GM12878 (cell line): ENCODE measurements around the gene B3GALT6. TPM values are rescaled to one million over a fixed set of nuclear protein-coding genes. Genes with fewer than 3 reads are reported as not detected.

Experiments used
- ATF7 ChIP-seq: fragments of 450-650 bp; IDR thresholded peaks from 2 replicates; pipeline ENCODE4 v1.6.1; 2016; ENCODE audit warnings: low read depth, mild to moderate bottlenecking
- BHLHE40 ChIP-seq, 2 experiments: fragments of 450-650 bp in 1 of 2; IDR thresholded peaks; 2 replicates each; pipeline ENCODE4 v1.6.1; 2011 to 2017; ENCODE audit warnings: low read depth in 2 of 2, borderline replicate concordance in 1 of 2, improper control_type of control experiment in 1 of 2, low read length in 1 of 2, mild to moderate bottlenecking in 1 of 2
- E2F8 ChIP-seq: fragments of 450-650 bp; IDR thresholded peaks from 2 replicates; pipeline ENCODE4 v1.6.1; 2018; ENCODE audit warnings: mild to moderate bottlenecking, low read depth, moderate library complexity; ENCODE audit not compliant: partially characterized antibody
- EZH2 ChIP-seq: IDR thresholded peaks from 2 replicates; pipeline ENCODE4 v1.6.1; 2012; ENCODE audit warnings: low read depth, mild to moderate bottlenecking, control low read depth, inconsistent platforms, low read length, borderline replicate concordance; ENCODE audit not compliant: control insufficient read depth
- FOXM1 ChIP-seq: IDR thresholded peaks from 2 replicates; pipeline ENCODE4 v1.6.1; 2012; ENCODE audit warnings: low read depth, mild to moderate bottlenecking, inconsistent platforms, low read length, moderate library complexity
- HCFC1 ChIP-seq: fragments of 150-350 bp; IDR thresholded peaks from 2 replicates; pipeline ENCODE4 v1.6.1; 2014; ENCODE audit warnings: low read length
- IKZF1 ChIP-seq: fragments of 450-650 bp; conservative IDR thresholded peaks from 2 replicates; pipeline ENCODE4 v1.6.1; 2017; ENCODE audit warnings: antibody characterized with exemption, mild to moderate bottlenecking
- IKZF2 ChIP-seq, 2 experiments: fragments of 450-650 bp; IDR thresholded peaks; 2 replicates each; pipeline ENCODE4 v1.6.1; 2017; ENCODE audit warnings: mild to moderate bottlenecking in 2 of 2, moderate library complexity in 2 of 2
- IRF3 ChIP-seq: fragments of 450-650 bp; IDR thresholded peaks from 2 replicates; pipeline ENCODE4 v1.6.1; 2014; ENCODE audit warnings: mild to moderate bottlenecking
- NFYB ChIP-seq: IDR thresholded peaks from 2 replicates; pipeline ENCODE4 v1.6.1; 2011; ENCODE audit warnings: low read depth, mild to moderate bottlenecking, low read length, improper control_type of control experiment, moderate library complexity; ENCODE audit not compliant: insufficient read depth
- PKNOX1 ChIP-seq: fragments of 450-650 bp; IDR thresholded peaks from 2 replicates; pipeline ENCODE4 v1.6.1; 2016; ENCODE audit warnings: mild to moderate bottlenecking
- PML ChIP-seq: IDR thresholded peaks from 2 replicates; pipeline ENCODE4 v1.6.1; 2012; ENCODE audit warnings: low read length, inconsistent platforms
- RAD51 ChIP-seq: fragments of 450-650 bp; IDR thresholded peaks from 2 replicates; pipeline ENCODE4 v1.6.1; 2016; ENCODE audit warnings: moderate library complexity, mild to moderate bottlenecking, inconsistent platforms
- SKIL ChIP-seq: fragments of 450-650 bp; IDR thresholded peaks from 2 replicates; pipeline ENCODE4 v1.6.1; 2017; ENCODE audit warnings: mild to moderate bottlenecking, low read depth, inconsistent platforms; ENCODE audit not compliant: poor library complexity, severe bottlenecking
- polyA plus RNA-seq, 11 experiments: library from polyadenylated mRNA; depleted of rRNA in 4 of 11; unstranded in 6 of 11; stranded (reverse) in 5 of 11; fragments of >200 nt; fragmentation: Nextera tagmentation in 4 of 11; fragmentation: Illumina TruSeq in 1 of 11; extraction: Ambion mirVana in 4 of 11; extraction: Trizol in 1 of 11; gene quantifications; 1 replicate in 1 of 11; 2 replicates in 10 of 11; pipeline versions ENCODE4 v1.2.1 to v1.2.3, GENCODE V29; 2011 to 2016; ENCODE audit warnings: inconsistent platforms in 2 of 11, missing spikeins in 2 of 11, low read depth in 1 of 11
- total RNA-seq, 4 experiments: library from RNA; depleted of rRNA in 3 of 4; stranded (reverse); fragments of >200 nt in 3 of 4; fragmentation: Illumina TruSeq in 1 of 4; extraction: Trizol in 1 of 4; gene quantifications; 2 replicates each; pipeline versions ENCODE4 v1.2.1 to v1.2.3, GENCODE V29; 2013 to 2021

B3GALT6 gene
- total and polyA plus RNA-seq, 10 of the 15 experiments (the other 5 are each of a cell fraction or from before 2014, with no cell fraction given): 0.53 to 20.8 (median 4.5) TPM

- TF ChIP-seq HCFC1: no peak
- no peak for TF ChIP-seq E2F8
- TF ChIP-seq SKIL: peak; percentile 65
- no peak for TF ChIP-seq IRF3
- no peak for TF ChIP-seq PML
- no peak for TF ChIP-seq EZH2
- peak; percentile 68 for TF ChIP-seq ATF7
- TF ChIP-seq IKZF2 (IDR thresholded peaks at IDR 0.05): peak in 1 of 2 experiments; percentile 26; a peak in 2 of 4 replicates
- no peak for TF ChIP-seq FOXM1
- TF ChIP-seq NFYB: no peak
- peak; percentile 95 to 96 for TF ChIP-seq BHLHE40 (IDR thresholded peaks at IDR 0.05; ENCODE audit: borderline replicate concordance in 1 of 2, low read depth in 2 of 2, low read length in 1 of 2)
- peak; percentile 72 for TF ChIP-seq PKNOX1
- TF ChIP-seq IKZF1: 0 out of 2 replicates have a peak, but pooled peaks have one; percentile 23
- peak; percentile 93 for TF ChIP-seq RAD51
These were observed 18.8 kb downstream of the B3GALT6 start (continued) for GRCh38 chr1:1250786-1251284.
